ENCODE data around the gene FOXI1. TPM values are rescaled to one million over a fixed set of nuclear protein-coding genes. Genes with fewer than 3 reads are reported as not detected.

Gene FOXI1
- total RNA-seq, 4 donors from 2014 or later: 2.4 to 4.9 (median 3.9) TPM

GRCh38 chr5:170100066-170100943, 5.4 kb upstream of the FOXI1 start:
- 32% methylated on average over 13 of the region's 13 CpGs for WGBS
- H3K9me3 ChIP-seq: no peaks in the 10 kb centered on the region
- no peak for TF ChIP-seq EP300 (IDR thresholded peaks at IDR 0.05)
- TF ChIP-seq CTCF (IDR thresholded peaks at IDR 0.05): peak; percentile 53 to 57
- DNase-seq (ENCODE audit: low spot score in 2 of 2): peak; percentile 81 to 91
- no peak overlapping the region for H3K4me3 ChIP-seq
- no peaks in the 10 kb centered on the region for H3K4me1 ChIP-seq
- H3K27me3 ChIP-seq: no peaks in the 10 kb centered on the region
- no peak overlapping the region for H3K27ac ChIP-seq
- no peaks in the 10 kb centered on the region for H3K36me3 ChIP-seq

GRCh38 chr5:170103447-170103846, 2.2 kb upstream of the FOXI1 start:
- no peak for DNase-seq (ENCODE audit: low spot score in 2 of 2)
- Histone ChIP-seq H3K4me3 (no peak overlapping the region), H3K27me3 (peaks cover 4% of the 10 kb centered on the region), H3K36me3 (no peaks in the 10 kb centered on the region), H3K27ac (no peak overlapping the region), H3K9me3 (no peaks in the 10 kb centered on the region), H3K4me1 (no peaks in the 10 kb centered on the region)
- 93% methylated on average over 1 of the region's 1 CpG for WGBS
- TF ChIP-seq EP300 (IDR thresholded peaks at IDR 0.05) (no peak), POLR2A (IDR thresholded peaks at IDR 0.05) (no peak), CTCF (IDR thresholded peaks at IDR 0.05) (no peak), POLR2AphosphoS5 (IDR thresholded peaks at IDR 0.05) (no peak)

- no peaks in the 10 kb centered on the region for H3K4me1 ChIP-seq
- DNase-seq (ENCODE audit: low spot score in 2 of 2): no peak
- WGBS: 56% methylated on average over 6 of the region's 6 CpGs
- H3K36me3 ChIP-seq: no peaks in the 10 kb centered on the region
- H3K9me3 ChIP-seq: no peaks in the 10 kb centered on the region
- no peak overlapping the region for H3K27ac ChIP-seq
- no peak overlapping the region for H3K4me3 ChIP-seq
- H3K27me3 ChIP-seq: peaks cover 4% of the 10 kb centered on the region
- TF ChIP-seq EP300 (IDR thresholded peaks at IDR 0.05) (no peak), CTCF (IDR thresholded peaks at IDR 0.05) (no peak), POLR2AphosphoS5 (IDR thresholded peaks at IDR 0.05) (no peak), POLR2A (IDR thresholded peaks at IDR 0.05) (no peak)
These were observed 1.4 kb upstream of the FOXI1 start for GRCh38 chr5:170104299-170104698.

GRCh38 chr5:170104710-170105109, 987 bp upstream of the FOXI1 start:
- Histone ChIP-seq H3K27me3 (peaks cover 4% of the 10 kb centered on the region), H3K4me1 (no peaks in the 10 kb centered on the region), H3K4me3 (no peak overlapping the region), H3K27ac (no peak overlapping the region), H3K9me3 (no peaks in the 10 kb centered on the region), H3K36me3 (no peaks in the 10 kb centered on the region)
- TF ChIP-seq POLR2A (IDR thresholded peaks at IDR 0.05): no peak
- TF ChIP-seq EP300 (IDR thresholded peaks at IDR 0.05): no peak
- TF ChIP-seq CTCF (IDR thresholded peaks at IDR 0.05): no peak
- no peak for TF ChIP-seq POLR2AphosphoS5 (IDR thresholded peaks at IDR 0.05)
- no peak for DNase-seq (ENCODE audit: low spot score in 2 of 2)
- WGBS: 90% methylated on average over 26 of the region's 26 CpGs

- H3K27ac ChIP-seq: no peak overlapping the region
- H3K4me1 ChIP-seq: no peaks in the 10 kb centered on the region
- H3K4me3 ChIP-seq: no peak overlapping the region
- no peak for DNase-seq (ENCODE audit: low spot score in 2 of 2)
- H3K9me3 ChIP-seq: no peaks in the 10 kb centered on the region
- peaks cover 4% of the 10 kb centered on the region for H3K27me3 ChIP-seq
- H3K36me3 ChIP-seq: no peaks in the 10 kb centered on the region
- TF ChIP-seq POLR2AphosphoS5 (IDR thresholded peaks at IDR 0.05) (no peak), POLR2A (IDR thresholded peaks at IDR 0.05) (no peak), CTCF (IDR thresholded peaks at IDR 0.05) (no peak), EP300 (IDR thresholded peaks at IDR 0.05) (no peak)
- 68% methylated on average over 2 of the region's 2 CpGs for WGBS
These were observed 2.0 kb downstream of the FOXI1 start for GRCh38 chr5:170107674-170108073.

Measured in suprapubic skin (tissue), 4 donors.